ENCODE measurements around the gene NOS1AP.
A peak's percentile ranks its signal among the peaks of the same experiment; 100 is the strongest.

The NOS1AP gene

DNA sequence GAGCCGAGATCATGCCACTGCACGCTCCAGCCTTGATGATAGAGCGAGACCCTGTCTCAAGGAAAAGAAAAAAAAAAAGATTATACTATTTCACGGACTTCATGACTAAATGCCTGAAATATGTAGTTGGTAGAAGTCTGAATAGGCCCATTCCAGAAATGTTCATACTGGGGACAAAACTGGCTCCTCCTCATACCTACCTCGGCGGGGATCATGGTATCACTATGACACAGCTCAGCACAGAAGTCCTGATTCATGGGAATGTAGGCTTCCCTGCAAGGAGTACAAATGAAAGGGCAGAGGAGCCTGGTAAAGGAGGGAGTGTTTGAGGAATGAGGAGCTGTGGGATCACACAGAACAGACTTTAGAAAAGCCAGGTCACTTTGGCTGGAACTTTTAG is 302.1 kb downstream of the NOS1AP start:
- no peak for DNase-seq

DNA sequence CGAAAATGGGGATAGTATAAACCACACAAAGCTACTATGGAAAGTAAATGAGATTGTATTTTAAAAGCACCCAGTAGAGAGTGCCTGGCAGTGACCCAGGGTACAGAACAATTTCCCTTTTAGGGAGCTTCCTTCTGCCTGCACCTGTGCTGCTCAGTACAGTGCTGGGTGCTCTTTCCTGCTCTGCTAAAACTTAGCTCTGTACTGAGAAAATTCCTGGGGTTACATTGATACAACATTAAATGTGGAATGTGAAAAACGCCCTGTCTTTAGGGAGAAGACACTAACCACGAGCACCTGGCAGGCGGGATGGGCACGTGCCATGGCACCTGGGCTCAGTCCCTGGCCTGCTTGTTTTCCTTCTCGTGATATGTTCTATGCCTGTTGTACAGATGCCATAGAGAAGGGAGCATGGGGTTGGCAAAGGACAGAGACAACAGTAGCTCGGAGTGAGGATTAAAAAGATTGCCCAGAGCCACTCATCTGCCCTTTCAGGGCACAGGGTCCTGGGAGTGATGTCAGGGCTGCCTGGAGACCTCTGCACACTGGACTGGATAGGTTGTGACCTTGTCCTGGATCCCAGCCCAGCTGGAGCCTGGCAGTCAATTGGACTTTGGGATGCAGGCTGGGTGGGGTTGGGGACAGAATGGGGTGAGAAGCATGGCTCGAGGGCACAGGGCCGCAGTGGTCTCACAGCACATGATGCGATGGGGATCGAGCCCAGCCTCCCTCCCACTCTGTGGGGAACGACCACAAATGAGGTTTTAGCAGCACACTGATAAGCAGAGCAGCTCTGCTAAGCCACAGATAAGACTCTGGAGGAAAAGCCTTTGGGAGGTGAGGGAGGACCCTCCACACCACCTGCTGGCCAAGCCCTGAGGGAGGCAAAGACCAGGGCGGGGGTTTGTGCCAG is 302.9 kb downstream of the NOS1AP start:
- DNase-seq = no peak

DNA sequence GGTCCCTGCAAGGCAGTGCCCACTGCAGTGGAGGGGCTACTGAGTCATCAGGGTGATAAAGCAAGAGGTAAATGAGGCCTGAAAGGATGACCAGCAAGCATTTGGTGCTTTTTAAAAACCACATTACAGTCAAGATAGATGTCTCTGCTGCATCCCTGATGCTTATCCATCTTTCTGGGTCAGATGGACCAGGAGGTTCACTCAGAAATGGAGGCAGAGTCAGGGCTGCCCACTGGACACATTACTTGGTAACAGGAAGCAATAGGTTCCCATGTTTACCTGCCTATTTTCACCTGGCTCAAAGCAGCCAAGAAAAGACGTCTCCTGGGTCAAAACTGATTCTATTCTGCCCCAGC is 303.6 kb downstream of the NOS1AP start:
- DNase-seq = no peak

DNA sequence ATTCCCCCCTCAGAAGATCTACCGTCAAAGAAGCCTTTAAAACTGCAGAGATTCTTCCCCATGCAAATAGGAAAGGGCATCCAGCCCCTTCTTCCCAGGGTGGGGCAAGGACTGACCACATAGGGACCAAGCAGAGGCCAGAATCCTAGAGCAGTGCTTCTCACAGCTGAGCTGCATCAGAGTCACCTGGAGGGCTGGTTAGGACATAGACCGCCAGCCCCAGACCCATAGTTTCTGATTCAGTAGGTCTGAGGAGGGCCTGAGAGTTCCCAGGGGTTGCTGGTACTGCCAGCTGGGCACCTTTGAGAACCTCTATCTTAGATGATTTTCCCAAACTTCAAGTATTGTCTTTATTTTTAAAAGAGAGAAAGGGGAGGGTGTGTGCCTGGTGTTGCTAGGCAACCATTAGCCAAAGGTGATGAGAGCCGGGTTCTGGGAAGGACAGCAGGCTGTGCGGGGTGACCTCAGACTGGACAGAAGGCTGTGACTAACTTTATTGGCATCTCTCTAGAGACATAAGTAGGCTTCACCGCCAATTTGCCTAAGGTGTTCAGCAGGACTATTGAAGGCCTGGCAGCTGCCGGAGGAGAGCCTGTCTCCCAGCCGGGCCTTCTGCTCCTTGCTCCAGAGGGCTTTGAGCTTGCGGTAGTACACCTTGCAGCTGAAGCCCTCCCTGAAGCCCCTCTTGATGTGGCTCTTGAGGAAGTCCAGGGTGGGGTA is 304.2 kb downstream of the NOS1AP start:
- no peak for DNase-seq

DNA sequence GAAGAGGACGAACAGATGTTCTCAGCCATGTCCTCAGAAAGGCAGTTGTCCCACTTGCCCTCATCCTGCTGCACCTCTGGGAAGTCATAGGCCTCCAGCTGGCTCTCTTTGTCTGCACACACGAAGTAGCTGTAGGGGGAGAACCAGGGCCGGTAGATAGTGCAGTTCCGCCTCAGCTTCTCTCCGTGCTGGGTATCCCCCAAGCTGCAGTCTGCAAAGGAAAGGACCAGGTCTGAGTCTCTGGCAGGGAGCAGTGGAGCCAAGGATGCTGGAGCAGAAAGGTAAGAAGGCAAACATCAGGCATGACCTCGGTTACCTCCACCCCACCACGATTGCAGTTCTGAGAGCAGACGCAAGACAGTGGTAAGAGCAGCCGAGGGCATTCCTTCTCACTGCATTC is 304.9 kb downstream of the NOS1AP start:
- DNase-seq = no peak

DNA sequence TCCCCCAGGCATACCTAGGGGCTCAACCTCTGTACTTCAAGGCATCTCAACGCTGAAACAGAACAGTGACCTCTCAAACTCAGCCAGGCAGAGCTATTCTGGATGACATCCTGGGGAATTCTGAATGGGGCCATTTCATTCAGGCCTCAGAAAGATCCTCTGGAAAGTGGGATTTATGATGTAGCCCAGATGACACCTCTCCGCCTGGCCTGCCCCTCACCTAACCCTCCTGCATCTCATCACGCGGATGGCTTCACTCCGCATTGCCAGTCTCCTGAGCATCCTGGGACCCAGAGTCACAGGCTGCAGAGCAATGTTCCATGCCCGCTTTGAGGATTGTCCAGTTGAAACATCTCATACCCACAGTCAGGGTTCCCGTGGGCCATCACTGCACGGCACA is 306.0 kb downstream of the NOS1AP start:
- no peak for DNase-seq

DNA sequence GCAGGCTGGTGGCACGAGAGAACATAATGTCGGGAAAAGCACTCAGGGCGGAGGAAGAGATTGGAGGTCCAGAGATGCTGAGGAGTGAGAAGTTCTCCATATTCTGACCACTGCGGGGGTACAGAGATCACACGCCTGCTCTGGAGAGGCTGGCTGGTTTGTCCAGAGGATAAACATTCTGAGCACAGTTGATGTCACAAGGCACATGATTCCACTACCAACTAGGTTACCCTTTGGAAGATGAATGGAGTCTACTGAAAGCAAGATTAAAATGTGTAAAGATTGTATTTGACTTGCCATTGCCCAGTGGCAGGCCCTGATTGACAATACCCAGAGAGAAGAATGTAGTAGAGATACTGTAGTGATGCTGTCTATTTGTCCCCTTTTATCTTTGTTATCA is 307.2 kb downstream of the NOS1AP start, which contains the start of gene SPATA46:
Gene SPATA46, minus strand, starts transcription at position 164 of the 400 bp plus-strand sequence. Its CDS starts 64 bp downstream, at position 100.
- DNase-seq = no peak

DNA sequence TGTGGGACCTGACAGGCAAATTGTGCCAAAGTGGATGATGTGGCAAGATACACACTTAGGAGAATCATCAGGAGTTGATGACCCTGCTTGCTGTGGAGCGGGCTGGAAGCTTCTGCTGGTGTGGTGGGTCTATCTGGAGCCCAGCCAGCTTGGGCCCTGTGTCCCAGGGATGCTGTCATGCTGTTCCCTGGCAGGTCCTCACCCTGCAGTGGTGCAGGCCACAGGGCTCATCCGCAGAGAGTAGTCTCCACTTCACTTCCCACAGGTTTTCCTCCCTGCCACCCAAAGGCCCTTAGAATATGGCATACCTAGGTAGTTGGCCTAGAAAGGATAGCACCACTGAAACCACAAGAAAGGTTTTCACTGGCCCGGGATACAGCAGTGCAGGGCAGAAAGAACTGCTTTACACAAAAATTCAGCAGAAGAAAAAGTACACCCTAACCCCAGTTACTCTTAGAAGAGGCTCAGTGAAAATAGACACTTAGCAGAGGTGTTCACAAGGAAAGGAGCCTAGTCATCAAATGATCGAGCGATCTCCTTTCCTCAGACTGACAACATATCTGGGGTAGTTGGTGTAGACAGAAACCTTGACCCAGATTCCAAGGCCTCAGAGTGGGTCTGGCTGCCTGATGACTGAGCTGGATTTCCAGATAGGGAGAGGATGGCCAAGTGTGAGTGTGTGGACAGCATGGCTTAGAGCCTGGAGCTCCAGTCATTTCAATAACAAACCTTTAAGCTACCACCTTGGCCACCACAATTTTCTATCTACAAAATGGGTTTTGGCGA is 310.8 kb downstream of the NOS1AP start:
- no peak for DNase-seq

DNA sequence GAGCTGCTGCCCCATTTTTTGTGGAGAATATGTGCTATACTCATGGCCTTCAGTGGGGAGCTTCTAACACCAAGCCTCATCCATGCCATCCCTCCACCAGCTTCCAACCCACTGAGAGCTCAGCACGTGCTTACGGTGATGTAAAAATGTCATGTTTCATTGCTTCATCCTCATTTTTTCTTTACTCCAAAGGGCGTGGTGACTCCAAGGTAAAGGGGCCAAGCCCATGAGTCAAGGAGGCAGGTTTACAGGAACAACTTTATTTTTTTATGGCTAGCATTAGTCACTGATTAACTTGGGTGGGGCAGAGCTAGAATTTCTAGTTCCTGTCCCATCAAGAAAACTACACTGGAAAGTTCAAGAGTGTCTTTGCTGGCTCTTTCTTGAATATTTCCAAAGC is 311.9 kb downstream of the NOS1AP start, which contains the start of gene C1orf226:
Gene C1orf226, plus strand, starts transcription at position 346 of the 400 bp plus-strand sequence. CDS start 174 bp downstream, outside the sequence.
- no peak for DNase-seq

DNA sequence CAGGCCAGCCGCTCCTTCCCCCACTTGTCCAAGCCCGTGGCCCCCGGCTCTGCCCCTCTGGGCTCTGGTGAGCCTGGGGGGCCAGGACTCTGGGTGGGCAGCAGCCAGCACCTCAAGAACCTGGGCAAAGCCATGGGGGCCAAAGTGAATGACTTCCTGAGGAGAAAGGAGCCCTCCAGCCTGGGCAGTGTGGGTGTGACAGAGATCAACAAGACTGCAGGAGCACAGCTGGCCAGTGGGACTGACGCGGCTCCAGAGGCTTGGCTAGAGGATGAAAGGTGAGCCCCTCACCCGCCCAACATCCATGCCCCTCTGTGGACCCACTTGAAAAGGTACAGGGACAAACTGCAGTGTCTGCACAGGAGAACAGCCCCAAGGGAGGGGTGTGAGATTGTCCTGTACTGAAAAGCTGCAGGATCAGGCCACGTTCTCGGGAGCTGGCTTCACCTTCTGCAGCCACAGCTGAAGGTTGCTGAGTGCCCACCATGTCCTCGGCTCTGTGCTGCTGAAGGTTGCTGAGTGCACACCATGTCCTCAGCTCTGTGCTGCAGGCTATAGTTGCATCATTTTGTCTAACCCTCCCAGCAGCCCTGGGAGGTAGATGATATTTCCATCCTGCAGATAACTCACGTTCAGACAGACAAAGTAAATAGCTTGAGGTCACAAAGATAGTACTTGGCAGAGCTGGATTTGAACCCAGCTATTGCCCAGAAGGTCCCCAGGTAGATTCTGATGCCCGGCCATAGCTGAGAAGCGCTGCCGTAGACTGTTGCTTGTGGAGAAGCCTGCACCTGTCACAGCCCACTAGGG is 312.7 kb downstream of the NOS1AP start:
- DNase-seq = no peak

DNA sequence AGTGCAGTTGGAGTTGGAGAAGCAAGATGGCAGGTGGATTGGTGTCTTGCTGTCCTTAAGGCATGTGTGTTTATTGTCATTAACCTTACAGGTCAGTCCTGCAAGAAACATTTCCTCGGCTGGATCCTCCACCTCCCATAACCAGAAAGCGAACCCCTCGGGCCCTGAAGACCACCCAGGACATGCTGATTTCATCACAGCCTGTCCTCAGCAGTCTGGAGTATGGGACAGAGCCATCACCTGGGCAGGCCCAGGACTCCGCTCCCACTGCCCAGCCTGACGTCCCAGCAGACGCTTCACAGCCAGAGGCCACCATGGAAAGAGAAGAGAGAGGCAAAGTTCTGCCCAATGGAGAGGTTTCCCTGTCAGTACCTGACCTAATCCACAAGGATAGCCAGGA is 313.6 kb downstream of the NOS1AP start:
- no peak for DNase-seq

DNA sequence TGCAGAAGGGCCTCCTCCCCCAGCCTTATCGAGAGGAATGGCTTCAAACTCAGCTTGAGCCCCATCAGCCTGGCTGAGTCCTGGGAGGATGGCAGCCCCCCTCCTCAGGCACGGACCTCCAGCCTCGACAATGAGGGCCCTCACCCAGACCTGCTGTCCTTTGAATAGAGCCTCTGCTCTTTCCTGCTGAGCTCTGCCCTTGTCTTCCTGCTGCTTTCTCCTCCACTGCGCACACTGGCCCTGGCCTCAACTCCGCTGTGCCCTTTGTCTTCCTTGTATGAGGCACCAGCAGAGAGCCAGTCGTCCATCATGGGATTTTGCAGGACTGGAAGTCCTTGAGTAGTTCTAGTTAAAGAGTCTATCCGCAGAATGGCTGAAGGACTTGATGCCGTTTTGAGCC is 314.0 kb downstream of the NOS1AP start:
- DNase-seq = no peak

DNA sequence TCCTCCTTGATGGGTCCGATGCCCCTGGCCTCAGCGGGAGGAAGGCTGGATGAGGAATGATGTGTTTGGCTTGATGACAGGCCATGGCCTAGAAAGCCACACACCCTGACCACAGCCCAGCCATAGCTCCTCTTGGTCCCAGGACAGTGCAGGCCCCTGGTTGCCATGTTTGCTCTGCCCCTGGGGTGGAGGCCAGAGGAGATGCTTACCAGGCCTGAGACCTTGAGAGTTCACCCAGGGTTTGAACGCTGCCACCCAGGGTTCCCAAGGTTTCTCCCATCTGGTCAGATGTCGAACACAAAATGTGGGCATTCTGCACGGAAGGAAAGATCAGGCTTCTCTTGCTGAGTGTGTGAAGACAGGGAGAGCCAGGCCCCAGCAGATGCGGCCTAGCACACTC is 314.6 kb downstream of the NOS1AP start:
- DNase-seq = no peak

DNA sequence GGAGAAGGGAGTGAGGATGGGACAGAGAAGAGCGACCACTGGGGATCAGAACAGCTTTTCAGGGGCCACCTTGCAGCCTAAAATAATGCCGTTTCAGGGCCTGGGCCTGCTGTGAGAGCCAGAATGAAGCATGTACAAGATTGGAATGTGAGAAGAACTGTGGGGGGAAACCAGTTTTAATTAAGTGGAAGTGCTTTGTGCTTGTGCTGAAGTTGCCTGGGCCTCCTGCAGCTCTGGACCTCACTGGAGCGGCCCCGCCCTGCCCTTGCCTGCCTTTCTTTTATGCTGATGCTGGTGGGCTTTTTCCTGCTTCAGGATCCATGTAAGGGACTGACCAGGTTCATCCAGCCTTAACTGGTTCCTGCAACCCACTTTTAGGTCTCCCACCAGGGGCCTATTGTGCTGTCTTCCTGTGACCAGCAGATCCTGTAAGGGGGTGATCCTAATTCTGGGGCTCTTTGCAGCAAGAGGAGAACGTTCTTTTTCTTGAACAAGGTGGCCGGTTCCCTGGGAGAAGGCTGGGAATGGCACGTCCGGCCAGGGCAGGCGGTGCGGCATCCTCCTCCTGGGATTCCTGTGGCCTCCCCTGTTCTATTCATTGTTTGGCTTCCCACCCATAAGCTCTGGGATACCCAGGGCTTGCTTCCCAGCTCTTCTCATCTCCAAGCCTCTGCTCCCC is 315.2 kb downstream of the NOS1AP start:
- DNase-seq = no peak

DNA sequence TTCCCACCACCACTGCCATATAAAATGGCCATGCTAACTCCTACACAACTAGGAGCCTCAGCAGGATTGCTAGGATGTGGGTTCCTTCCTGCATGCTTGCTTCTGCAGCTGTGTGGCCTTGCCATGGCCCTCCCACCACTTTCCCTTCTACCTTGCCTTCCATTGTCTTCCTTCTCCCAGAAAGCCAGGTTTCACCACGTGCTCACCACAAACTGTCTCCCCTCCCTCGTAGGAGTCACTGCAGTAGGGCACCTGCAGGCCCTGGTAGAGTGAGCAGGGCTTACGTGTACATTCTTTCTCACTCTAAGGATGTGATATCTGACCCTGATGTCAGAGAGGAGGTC is 315.8 kb downstream of the NOS1AP start:
- DNase-seq = no peak

DNA sequence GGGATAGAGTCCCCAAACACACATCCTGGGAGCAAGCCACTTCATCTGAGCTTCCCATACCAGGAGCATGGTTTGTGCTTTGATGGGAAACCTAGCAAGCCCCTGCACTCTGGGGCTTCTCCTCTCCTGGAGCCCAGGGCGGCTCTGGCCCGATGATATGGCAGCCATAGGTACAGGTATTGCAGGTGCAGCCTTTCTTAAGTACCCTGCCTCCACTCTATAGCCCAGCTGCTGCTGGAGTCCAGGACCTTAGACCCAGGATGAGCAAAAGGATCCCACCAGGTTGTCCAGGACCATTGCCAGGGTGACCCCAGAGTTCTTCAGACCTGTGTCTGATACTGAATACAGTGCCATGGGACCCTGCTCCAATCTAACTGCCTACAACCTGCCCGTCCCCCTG is 316.2 kb downstream of the NOS1AP start:
- no peak for DNase-seq

DNA sequence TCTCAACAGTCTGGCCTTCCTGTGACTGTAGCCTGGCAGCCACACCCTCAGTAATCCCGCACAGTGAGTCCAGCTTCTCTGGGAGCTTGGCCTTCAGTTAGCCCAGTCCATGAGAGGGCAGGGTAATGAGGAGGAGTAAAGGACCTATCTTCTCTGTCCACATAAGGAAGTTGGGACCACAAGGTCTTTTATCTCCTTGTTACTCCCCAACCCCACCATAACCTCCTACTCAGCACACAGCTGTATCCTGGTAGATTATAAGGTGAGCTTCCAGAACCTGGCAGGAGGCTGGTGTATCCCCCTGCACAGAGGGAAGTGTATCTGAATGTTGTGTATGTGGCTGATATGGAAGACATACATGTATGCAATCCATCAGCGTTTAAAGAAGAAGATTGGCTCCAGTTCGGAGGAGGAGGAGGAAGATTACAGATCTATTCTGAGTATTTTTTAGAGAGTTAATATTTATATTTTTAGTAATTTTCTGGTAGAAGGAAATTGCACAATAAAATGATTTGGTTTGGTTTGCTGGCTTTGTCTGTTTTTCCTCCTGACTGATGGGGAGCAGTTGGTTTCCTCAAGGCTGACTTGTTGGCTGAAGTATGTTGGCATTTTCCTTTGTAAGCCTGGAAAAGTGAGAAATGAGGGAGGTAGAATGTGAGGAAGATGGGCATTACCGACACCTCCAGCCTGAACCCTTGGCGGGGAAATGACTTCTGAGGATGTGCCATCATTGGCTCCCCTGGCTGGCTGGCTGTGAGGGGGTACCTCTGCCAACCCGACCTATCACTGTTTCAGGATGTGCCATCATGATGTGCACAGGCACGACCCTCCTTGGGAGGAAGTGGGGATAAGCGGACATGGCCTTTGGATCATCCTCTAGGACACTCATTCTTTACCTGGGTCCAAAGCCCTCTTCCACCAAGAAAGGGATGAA is 317.1 kb downstream of the NOS1AP start:
- DNase-seq = no peak

DNA sequence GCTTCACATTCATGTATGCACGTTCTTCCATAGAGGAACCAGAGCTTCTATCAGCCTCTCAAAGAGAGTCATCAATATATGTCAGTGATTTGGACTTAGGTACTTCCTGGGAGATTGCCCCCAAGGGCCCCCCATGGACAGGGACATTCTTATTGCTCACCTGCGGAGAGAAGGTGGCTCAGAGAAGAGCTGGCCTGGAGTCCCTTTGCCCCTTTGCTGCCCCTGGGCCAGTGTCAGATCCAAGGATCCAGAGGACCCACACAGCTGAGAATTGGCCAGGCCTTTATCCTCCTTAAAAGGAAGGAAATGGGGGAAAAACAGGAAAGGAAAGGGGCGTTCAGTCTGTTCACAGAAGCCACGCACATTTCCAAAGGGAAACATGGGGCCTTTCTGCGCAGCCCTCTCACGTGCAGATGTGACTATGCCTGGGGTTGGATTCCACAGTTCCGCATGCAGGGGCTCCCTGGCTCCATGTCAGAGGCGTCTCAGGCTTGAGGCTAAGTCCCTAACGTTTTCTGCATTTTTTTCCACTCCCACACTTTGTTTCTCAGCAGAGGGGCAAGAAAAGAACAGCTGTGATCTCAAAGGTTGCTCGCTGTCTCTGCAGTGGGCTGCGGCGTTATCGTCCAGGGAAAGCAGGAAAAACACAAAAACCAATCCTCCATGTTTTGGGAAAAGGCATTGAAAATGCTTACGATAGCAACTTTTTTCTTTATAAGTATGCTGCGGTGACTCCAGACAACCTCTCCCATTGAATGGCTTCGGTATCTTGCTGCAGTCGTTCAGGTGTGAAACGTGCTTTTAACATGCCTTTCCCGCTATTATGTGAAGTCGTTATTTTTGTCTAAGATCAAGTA is 318.0 kb downstream of the NOS1AP start:
- DNase-seq = peak in 1 of 3 experiments; percentile 19

DNA sequence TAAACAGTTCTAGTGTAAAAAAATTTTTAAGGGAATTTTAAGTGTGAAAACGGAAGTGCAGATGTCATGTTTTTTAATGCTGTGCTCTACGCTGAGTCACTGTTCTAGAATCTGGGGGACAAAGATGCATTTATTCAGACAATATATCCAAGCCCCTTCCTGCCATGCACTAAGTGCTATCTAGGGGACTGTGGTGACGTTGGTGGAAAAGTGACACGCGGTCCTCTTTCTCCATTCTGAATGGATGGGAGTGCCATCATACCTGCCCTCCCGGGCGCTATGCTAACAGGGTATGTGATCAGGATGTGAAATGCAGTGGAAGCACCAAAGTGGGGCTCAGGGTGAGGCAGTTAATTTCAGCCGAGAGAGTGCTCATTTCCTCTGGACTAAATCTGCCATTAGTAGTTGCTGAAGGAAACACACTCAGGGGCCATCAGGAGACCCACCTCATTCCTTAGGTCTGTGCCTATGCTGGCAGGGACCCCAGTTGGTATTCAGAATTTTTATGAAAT is 318.6 kb downstream of the NOS1AP start:
- DNase-seq = no peak

All from NCI-H1417 (cell line).